ENCODE data around the gene APRT. TPM values are rescaled to one million over a fixed set of nuclear protein-coding genes. Genes with fewer than 3 reads are reported as not detected.
"Not testable (repeated sequence)": the region's sequence is repeated elsewhere in the genome, so short reads cannot be mapped to it uniquely, and the experiment has no call there.

Gene APRT
- total RNA-seq, 2 experiments from 2014 or later, result 270 to 272 TPM

- peak overlapping the region; percentile 69 for H3K4me3 Mint-ChIP-seq
- peak; percentile 84 for DNase-seq
- H3K9me3 Mint-ChIP-seq, result no peaks in the 10 kb centered on the region
- ChIA-PET CTCF (interaction anchor here (1.2 kb wide), 1 partner anchor 14 kb away, joined by 3 read pairs; no protein-coding TSS in a partner anchor), POLR2A (no interaction called here)
- H3K36me3 Mint-ChIP-seq, result no peaks in the 10 kb centered on the region
- intact Hi-C loops (cut with micrococcal nuclease), result loop anchor here (1.0 kb wide), 1 partner anchor 8 kb away; no protein-coding TSS in a partner anchor
- H3K4me1 Mint-ChIP-seq (ENCODE audit: low read depth), result peaks cover 52% of the 10 kb centered on the region
- H3K27me3 Mint-ChIP-seq, result no peaks in the 10 kb centered on the region
- peak overlapping the region; percentile 81 for H3K27ac Mint-ChIP-seq
Measured at GRCh38 chr16:88790312-88791211, 21.2 kb downstream of the APRT start.

- Mint-ChIP-seq H3K4me1 (ENCODE audit: low read depth) (peaks cover 44% of the 10 kb centered on the region), H3K27me3 (no peaks in the 10 kb centered on the region), H3K9me3 (no peaks in the 10 kb centered on the region), H3K4me3 (no peak overlapping the region), H3K27ac (peak overlapping the region; percentile 4), H3K36me3 (no peaks in the 10 kb centered on the region)
- intact Hi-C loops (cut with micrococcal nuclease), result no loop called here
- no peak for DNase-seq
- ChIA-PET CTCF (interaction anchor here (1.2 kb wide), 1 partner anchor 13 kb away, joined by 3 read pairs; no protein-coding TSS in a partner anchor), POLR2A (no interaction called here)
Measured at GRCh38 chr16:88789594-88789993, 22.1 kb downstream of the APRT start.

- H3K36me3 Mint-ChIP-seq, CTCF ChIA-PET, POLR2A ChIA-PET: not testable (repeated sequence)
Measured at GRCh38 chr16:88788749-88789148, 23.0 kb downstream of the APRT start.

GRCh38 chr16:88787579-88788314 lies 24.0 kb downstream of the APRT start:
- Mint-ChIP-seq H3K4me3 (no peak overlapping the region), H3K27me3 (no peaks in the 10 kb centered on the region), H3K4me1 (ENCODE audit: low read depth) (peaks cover 35% of the 10 kb centered on the region), H3K27ac (no peak overlapping the region), H3K9me3 (no peaks in the 10 kb centered on the region), H3K36me3 (peaks cover 2% of the 10 kb centered on the region)
- DNase-seq, result no peak
- CTCF ChIA-PET, result interaction anchor here (1.1 to 2.6 kb wide), 2 partner anchors 51 to 54 kb away, joined by 3 to 17 read pairs; no protein-coding TSS in a partner anchor
- POLR2A ChIA-PET, result no interaction called here
- intact Hi-C loops (cut with micrococcal nuclease), result no loop called here

More at GRCh38 chr16:88788749-88789148, 23.0 kb downstream of the APRT start:
- intact Hi-C loops (cut with micrococcal nuclease); DNase-seq; H3K27ac Mint-ChIP-seq; H3K4me3 Mint-ChIP-seq; H3K9me3 Mint-ChIP-seq; H3K27me3 Mint-ChIP-seq: not testable (repeated sequence)
- H3K4me1 Mint-ChIP-seq (ENCODE audit: low read depth), result peaks cover 42% of the 10 kb centered on the region

GRCh38 chr16:88785106-88785924 lies 26.4 kb downstream of the APRT start, which contains the start of gene PIEZO1:
TSS of gene PIEZO1 (minus strand) at chr16:88785220. CDS start at chr16:88784964, 256 bp downstream.
- Mint-ChIP-seq H3K4me3 (peak within 1 kb of the TSS; percentile 80), H3K27me3 (no peaks in the 10 kb centered on the region), H3K36me3 (peaks cover 2% of the 10 kb centered on the region), H3K9me3 (no peaks in the 10 kb centered on the region), H3K27ac (peak within 1 kb of the TSS; percentile 89), H3K4me1 (ENCODE audit: low read depth) (peaks cover 37% of the 10 kb centered on the region)
- POLR2A ChIA-PET, result interaction anchor here (0.6 to 5.9 kb wide), 3 partner anchors 8 to 25 kb away, joined by 3 to 81 read pairs (median 3); partner anchors contain the start of gene APRT
- intact Hi-C loops (cut with micrococcal nuclease), result no loop called here
- CTCF ChIA-PET, result interaction anchor here (1.0 to 8.2 kb wide), 11 partner anchors 11 to 80 kb away, joined by 3 to 118 read pairs (median 4); no protein-coding TSS in a partner anchor
- DNase-seq, result peak; percentile 80

- no peak overlapping the region for H3K27ac Mint-ChIP-seq
- H3K27me3 Mint-ChIP-seq, result no peaks in the 10 kb centered on the region
- no peak for DNase-seq
- intact Hi-C loops (cut with micrococcal nuclease), result loop anchor here (5.0 kb wide), 1 partner anchor 327 kb away; no protein-coding TSS in a partner anchor
- ChIA-PET CTCF (interaction anchor here (0.6 to 8.2 kb wide), 10 partner anchors 12 to 83 kb away, joined by 3 to 118 read pairs (median 4); partner anchors contain the start of gene APRT), POLR2A (interaction anchor here (0.7 to 5.9 kb wide), 2 partner anchors 17 to 25 kb away, joined by 3 to 81 read pairs; partner anchors contain the start of gene APRT)
- H3K9me3 Mint-ChIP-seq, result no peaks in the 10 kb centered on the region
- H3K4me3 Mint-ChIP-seq, result no peak overlapping the region
- H3K4me1 Mint-ChIP-seq (ENCODE audit: low read depth), result peaks cover 37% of the 10 kb centered on the region
- H3K36me3 Mint-ChIP-seq, result peaks cover 2% of the 10 kb centered on the region
Measured at GRCh38 chr16:88784856-88785105, 26.9 kb downstream of the APRT start.

GRCh38 chr16:88784074-88784855 lies 27.5 kb downstream of the APRT start:
- Mint-ChIP-seq H3K4me3 (peak overlapping the region; percentile 80), H3K27me3 (no peaks in the 10 kb centered on the region), H3K27ac (peak overlapping the region; percentile 89), H3K4me1 (ENCODE audit: low read depth) (peaks cover 38% of the 10 kb centered on the region), H3K36me3 (peaks cover 2% of the 10 kb centered on the region), H3K9me3 (no peaks in the 10 kb centered on the region)
- ChIA-PET CTCF (interaction anchor here (0.6 to 8.2 kb wide), 12 partner anchors 9 to 83 kb away, joined by 3 to 118 read pairs (median 4); partner anchors contain the start of gene APRT), POLR2A (interaction anchor here (0.6 to 5.9 kb wide), 4 partner anchors 21 to 313 kb away, joined by 3 to 81 read pairs (median 4); partner anchors contain the start of gene APRT)
- intact Hi-C loops (cut with micrococcal nuclease), result loop anchor here (5.0 kb wide), 1 partner anchor 327 kb away; no protein-coding TSS in a partner anchor
- peak; percentile 66 for DNase-seq

GRCh38 chr16:88783391-88784073 lies 28.2 kb downstream of the APRT start:
- Mint-ChIP-seq H3K27ac (peak overlapping the region; percentile 94), H3K9me3 (no peaks in the 10 kb centered on the region), H3K4me3 (peak overlapping the region; percentile 80), H3K36me3 (peaks cover 2% of the 10 kb centered on the region), H3K27me3 (no peaks in the 10 kb centered on the region), H3K4me1 (ENCODE audit: low read depth) (peaks cover 41% of the 10 kb centered on the region)
- peak; percentile 47 for DNase-seq
- intact Hi-C loops (cut with micrococcal nuclease), result loop anchor here (2.0 to 5.0 kb wide), 3 partner anchors 27 to 326 kb away; partner anchors contain the start of gene APRT
- POLR2A ChIA-PET, result interaction anchor here (0.6 to 5.9 kb wide), 6 partner anchors 22 to 314 kb away, joined by 3 to 81 read pairs (median 5); partner anchors contain the start of genes APRT, GALNS and TRAPPC2L
- CTCF ChIA-PET, result interaction anchor here (0.7 to 8.2 kb wide), 9 partner anchors 10 to 82 kb away, joined by 3 to 118 read pairs (median 6); partner anchors contain the start of gene APRT

GRCh38 chr16:88782454-88783390 lies 29.0 kb downstream of the APRT start:
- Mint-ChIP-seq H3K4me3 (peak overlapping the region; percentile 80), H3K4me1 (ENCODE audit: low read depth) (peaks cover 47% of the 10 kb centered on the region), H3K36me3 (peaks cover 2% of the 10 kb centered on the region), H3K9me3 (no peaks in the 10 kb centered on the region), H3K27ac (peak overlapping the region; percentile 94), H3K27me3 (no peaks in the 10 kb centered on the region)
- intact Hi-C loops (cut with micrococcal nuclease), result loop anchor here (1.0 to 5.0 kb wide), 8 partner anchors 8 to 325 kb away; partner anchors contain the start of genes APRT, CTU2 and RNF166
- peak; percentile 94 for DNase-seq
- POLR2A ChIA-PET, result interaction anchor here (0.5 to 5.9 kb wide), 14 partner anchors 16 to 443 kb away, joined by 3 to 81 read pairs (median 5); partner anchors contain the start of genes APRT, GALNS and TRAPPC2L
- CTCF ChIA-PET, result interaction anchor here (0.6 to 8.2 kb wide), 14 partner anchors 11 to 191 kb away, joined by 3 to 118 read pairs (median 4); partner anchors contain the start of genes APRT, GALNS and TRAPPC2L
